GM19455 (cell line): ENCODE data around the gene TMA7.
A peak's percentile ranks its signal among the peaks of the same experiment; 100 is the strongest.
"Not testable (repeated sequence)": the region's sequence is repeated elsewhere in the genome, so short reads cannot be mapped to it uniquely, and the experiment has no call there.

Source experiments
- ATAC-seq: cut with Tn5 transposase; IDR thresholded peaks from one replicate; pipeline ENCODE4 v1.9.1; 2021; ENCODE audit not compliant: unreplicated experiment

The TMA7 gene

DNA sequence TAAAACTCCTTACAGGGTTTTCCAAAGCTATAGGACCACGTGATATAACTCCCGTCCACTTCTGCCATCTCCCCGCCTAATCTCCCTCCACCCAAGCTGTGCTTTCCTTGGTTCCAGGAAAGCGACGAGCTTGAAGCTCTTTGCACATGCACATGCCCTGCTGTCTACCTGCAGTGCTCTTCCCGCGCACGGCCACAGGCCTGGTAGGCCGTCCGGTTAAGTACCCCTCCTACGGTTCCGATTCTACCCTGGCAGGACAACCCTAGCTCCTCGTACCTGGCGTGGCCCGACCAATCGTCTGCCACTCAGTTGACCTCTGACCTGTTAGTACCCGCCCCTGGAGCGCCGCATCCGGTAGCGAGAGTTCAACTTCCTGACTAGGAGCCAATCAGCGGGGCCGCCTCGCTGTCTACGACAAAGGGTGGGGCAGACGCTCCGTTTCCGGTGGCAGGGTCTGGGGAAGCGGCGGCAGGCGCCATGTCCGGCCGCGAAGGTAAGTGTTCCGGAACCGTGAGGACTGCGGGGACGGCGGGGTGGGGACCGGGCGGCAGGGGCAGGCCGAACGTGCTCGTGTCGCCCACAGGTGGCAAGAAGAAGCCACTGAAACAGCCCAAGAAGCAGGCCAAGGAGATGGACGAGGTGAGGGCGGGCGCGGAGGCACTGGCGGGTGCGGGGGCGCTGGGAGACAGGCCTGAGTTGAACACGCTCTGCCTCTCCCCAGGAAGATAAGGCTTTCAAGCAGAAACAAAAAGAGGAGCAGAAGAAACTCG lies at the start of gene TMA7, which contains the start of gene CCDC51:
Gene TMA7 (plus strand): TSS at position 438 of the 770 bp plus-strand sequence. CDS start 40 bp downstream, at position 478.
Gene CCDC51 (minus strand): TSS at position 300 of the 770 bp plus-strand sequence. CDS start 4,991 bp downstream, outside the sequence.
- peak; percentile 92 for ATAC-seq

DNA sequence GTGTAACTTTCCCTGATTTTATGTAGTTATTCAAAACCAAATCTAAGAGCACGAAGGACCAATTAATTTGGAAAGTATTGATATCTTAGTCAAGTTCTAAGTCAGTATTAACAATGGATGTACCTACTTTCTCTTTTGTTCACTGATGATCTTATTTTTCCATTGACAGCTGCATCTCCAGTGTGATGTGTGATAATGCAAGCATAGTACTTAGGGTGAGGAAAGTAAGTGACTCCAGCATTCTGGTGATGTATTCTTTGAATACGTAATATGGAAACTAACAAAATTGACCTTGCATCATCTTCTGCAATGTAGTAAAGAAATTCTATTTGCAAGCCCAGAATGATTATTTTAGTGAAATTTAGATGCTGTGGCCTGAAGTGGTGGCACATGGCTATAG lies 45.7 kb upstream of the TMA7 start:
- ATAC-seq: no peak

DNA sequence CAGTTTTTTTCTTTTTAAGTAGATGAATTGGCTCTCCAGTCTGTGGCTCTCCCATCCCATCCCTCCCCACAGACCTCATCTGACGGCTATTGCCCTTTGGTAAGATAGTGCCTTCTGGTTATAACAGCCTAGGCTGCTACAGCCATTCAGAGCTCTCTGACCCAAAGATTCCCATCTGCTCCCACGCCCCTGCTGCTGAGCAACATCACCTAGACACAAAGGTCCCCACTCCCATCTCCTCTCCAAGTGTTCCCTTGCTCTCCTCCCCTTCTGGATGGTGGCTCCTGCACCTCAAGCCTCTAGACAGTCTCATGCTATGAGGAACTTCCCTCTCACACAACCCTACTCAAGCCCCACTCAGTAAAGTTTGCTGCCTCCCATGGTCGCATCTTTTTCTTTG lies 44.3 kb upstream of the TMA7 start:
- no peak for ATAC-seq

DNA sequence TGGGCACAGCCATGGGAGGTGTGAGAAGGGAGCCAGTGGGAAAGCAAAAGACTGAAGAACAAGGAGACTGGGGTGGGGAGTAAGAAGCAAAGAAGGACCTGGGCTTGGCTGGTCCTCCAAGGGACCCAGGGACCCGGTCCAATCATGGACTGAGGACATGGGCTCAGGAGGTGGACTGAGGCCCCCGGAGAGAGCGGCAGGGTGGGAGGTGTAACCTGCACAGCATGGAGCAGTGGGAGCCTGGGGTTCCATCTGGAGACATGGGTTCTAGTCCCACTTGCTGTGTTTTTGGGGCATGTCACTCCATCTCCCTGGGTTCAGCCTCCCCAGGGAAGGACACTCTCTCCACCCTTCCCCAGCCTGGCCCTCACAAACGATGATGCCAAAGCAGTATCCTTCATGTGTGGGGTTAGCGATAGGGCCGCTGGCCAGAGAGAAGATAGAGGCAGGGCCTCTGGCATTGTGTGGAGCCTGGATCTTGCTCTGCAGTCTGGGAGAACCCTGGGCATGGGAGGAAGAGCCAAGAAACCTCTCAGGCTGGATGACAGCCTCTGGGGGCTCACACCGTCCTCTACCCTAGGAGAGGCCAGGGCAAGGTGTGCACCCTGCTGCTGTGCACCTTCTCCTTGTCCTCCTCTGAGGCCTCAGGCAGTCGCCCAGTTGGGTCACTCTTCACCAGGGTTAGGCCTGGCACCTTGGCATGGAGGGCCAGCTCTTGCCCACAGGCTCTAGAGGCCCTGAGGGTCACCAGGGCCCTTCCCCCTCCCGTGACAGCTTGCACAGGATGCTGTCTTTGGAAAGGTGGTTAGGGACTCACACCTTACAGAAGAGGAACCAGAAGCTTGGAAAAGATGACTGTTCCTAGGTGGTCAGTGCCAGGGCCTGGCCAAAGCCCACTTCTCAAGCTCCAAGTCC lies 42.0 kb upstream of the TMA7 start:
- no peak for ATAC-seq

DNA sequence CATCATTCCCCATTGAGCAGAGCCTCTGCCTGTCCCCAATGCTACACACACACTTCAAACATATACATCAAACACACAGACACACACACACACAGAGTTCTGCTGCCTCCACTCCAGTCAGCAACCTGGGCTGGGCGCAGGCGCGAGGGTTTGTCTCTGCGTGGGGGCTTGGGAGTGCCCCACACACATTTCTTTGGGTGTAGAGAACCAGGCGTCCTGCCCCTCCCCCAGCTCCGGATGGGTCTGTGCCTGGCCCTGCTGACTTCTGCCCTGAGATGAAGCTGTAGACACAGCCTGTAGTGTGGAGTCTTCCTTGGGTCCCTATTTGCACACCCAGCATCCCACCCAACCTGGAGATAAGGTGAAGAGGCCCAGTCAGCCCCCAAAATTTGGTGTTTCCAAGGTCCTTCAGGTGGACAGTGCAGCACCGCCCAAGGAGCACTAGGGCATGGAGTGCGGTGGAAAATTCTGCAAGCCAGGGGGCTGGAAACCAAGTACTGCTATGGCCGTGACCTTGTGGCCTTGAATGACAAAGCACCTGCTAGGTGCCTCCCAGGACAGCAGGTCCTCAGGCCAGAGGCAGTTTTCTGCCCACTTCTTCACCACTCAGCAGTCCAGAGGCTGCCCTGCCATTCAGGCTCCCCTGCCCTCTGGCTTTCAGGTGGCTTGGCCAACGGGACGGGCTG lies 41.2 kb upstream of the TMA7 start:
- no peak for ATAC-seq

DNA sequence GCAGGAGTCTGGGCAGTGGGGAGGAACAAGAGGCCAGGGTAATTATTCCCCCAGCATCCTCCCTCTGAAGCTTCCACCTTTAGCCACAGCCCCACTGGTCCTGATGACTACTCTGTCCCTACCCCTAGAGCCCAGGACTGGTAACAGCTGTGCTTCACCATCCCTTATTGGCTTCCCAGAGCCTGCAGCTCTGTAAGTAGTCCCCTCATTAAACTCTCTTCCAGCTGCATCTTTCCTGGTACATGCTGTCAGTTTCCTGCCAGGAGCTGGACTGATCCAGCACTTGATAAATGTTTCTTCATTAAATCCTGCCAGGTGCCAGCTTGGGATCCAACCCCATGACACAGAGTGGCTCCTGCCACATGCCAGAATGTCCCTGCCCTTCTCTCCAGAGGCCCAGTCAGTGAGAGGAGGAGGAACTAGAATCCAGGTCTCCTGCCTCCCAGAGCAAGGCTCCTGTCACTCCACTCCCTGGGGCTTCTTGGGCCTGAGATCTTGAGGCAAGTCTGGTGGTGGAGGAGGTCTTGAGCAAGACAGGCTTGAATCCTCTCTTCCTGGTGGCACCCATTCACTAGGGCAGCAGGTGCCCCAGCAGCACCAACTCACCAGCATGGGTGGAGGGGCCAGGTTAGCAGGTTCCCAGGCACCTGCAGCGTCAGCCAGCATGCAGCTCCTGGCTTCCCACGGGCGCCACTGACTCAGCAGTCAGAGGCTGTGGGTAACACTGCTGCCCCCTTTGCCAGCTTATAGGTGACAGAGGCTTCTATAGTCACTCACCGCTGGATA lies 40.5 kb upstream of the TMA7 start:
- no peak for ATAC-seq

DNA sequence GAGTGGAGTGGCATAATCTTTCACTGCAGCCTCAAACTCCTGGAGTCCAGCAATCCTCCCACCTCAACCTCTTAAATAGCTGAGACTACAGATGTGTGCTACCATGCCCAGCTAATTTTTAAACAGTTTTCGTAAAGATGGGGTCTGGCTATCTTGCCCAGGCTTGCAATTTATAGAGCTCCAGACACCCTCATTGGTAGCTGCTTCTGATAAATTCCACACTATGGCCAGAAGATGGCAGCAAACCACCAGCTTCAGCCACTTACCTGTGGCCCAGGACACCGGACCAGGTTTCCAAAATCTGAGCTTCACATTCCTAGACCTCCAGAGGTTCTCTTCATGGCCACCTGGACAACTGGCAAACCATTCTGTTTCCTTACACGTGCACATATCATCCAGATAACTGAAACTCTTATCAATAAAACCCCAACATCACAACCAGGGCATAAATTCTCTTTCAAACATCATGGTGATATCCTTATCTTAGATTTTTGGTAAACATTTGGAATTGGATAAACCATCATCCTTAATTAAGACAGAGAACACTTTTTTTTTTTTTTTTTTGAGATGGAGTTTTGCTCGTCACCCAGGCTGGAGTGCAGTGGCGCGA lies 39.1 kb upstream of the TMA7 start:
- no peak for ATAC-seq

DNA sequence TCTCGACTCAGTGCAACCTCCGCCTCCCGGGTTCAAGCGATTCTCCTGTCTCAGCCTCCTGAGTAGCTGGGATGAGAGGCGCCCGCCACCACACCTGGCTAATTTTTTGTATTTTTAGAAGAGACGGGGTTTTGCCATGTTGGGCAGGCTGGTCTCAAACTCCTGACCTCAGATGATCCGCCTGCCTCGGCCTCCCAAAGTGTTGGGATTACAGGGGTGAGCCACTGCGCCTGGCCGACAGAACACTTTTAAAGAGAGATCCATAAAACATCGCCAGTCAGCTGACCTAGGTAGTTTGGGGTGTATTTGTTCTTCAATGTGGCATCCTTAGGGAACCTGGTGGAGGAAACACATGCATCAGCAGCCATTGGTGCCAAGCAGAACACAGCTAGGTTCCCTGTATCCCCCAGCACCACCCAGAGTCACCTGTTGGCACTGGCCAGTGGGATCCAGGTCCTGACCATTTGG lies 38.6 kb upstream of the TMA7 start:
- ATAC-seq: not testable (repeated sequence)

DNA sequence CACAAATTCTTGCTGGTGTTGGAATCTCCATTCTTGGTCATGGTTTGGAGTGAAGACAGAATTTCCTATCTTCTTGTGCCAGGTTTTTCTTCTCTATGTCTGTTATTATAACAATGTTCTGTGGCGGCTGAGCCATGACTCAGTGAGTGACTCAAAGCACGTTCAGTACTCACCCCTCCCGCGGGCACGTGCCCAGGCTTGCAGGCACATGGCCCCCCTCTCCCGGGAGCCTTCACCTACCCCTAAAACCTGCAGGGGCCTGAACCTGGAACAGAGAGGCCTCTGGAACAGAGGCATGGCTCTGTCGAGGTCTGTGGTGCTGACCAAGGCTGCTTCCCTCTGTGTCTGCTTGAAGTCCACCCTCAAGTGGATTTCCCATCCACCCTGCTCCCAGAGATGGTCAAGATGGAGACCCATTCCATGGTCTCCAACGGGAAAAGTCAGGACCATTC lies 37.8 kb upstream of the TMA7 start:
- no peak for ATAC-seq

DNA sequence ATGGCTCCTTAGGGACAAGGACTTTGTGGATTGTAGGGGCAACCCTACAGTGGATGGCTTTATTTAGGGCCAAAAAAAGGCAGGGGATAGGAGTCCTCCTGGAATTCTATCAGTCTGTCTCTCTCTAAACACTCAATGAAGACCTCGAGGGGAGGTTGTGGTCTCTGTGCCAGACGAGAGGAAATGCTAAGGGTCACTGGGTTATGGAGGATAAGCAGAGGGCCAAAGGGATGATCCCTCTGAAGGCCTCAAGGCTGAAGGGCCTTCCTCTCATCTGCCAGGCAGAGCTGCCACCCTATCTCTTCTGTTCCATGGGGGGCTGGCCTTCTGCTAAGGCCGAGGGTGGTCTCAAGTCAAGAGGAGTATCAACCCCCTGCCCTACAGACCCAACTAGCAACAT lies 37.1 kb upstream of the TMA7 start:
- no peak for ATAC-seq

DNA sequence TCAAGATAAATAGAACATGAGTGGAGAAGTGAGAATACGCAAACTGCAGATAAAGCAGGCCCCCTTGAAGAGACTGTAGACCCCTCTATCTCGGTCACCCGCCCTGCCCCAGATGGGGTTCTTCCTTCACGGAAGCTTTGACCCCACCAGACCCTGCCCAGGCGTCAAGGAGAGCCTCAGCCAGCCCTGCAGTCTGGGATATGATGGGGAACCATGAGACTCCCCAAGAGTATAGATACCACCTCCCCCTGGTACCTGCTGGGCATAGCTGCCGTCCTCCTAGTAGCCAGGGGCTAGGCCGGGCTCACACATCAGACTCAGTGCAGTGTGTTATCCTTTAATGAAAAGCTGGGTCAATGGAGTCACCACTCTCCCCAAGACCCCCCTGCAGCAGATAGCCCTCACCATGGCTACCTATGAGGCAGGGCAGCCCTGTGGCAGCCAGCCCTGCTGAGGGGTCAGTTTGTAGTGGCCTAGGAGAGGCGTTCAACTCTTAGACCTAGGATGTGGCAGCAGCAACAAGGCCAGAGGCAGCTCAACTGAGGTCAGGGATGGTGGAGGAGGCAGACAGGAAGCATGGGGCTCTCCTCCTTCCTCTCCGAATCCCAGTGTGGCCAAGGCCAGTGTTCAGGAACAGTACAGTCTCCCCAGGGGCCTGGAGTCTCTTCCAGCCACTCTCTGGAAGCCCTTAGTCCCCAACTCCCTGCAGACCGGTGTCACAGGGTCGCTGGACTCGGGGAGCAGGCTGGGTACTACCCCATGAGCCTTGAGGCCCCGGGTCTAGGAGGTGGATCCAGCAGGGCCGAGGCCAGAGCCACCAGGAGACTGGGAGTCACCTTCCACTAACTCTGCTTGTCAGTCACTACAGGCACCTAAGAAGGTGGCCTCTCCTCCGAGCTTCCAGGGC lies 36.3 kb upstream of the TMA7 start:
- no peak for ATAC-seq

DNA sequence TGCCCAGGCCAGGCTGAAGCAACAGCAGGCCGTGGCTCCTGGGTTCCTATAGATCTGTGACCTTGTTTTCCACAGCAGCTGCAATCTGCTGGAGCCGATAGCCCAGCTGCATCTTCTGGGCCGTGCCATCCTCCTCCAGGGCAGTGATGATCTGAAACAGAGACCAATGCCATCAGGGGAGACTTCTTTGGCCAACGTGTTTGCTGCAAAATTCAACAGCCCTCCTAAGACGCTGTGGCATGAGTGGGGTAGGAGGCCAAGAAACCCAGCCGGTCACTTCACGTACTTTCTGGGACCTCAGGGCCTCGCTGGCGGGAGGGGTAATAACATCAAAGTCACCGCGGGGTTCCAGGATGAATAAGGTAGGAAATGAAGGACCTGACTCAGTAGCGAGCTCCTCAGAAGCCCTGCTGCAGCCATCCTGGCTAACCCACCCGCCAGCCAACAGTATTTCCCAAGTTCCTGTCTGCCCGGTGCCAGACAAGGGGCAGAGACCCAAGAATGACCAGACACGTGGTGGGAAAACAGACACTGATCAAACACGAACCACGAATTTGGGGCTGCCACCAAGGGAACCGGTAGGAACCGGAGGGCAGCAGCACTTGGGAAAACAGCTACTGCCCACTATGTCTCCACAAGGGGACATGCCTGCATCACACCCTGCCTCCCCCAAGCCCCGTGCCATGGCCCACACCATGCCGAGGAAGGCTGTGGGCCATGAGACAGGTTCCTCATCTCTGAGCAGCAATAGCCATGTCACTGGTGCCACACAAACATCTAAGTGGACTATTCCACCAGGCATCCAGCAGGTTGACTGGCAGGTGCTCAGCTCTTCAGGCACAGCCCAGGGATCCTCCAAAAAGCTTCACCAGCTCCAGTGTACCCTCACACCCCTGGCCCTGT lies 35.4 kb upstream of the TMA7 start:
- ATAC-seq: no peak

DNA sequence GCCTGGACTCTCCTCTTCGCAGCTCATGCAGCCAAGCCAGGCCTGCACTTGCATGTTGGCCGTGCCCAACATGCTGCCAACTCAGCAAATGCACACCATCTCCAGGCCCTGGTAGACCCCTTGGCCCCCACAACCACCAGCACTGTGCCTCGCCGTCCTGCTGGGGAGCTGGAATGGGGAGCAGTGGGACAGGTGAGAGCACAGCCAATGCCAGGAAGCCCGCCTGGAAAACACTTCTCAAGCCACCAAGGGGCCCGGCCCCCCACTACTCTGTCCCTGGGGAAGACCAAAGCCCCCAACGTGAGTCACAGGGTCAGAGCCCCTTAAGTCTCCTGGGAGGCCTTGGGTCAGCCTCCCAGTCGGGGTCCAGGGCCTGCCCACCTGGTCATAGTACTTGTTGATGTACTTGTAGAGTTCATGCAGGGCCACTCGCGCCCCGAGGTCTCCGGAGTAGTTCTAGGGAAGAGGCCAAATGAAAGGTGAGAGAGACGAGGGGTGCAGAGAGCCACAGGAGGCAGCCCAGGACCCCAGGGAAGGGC lies 34.6 kb upstream of the TMA7 start:
- no peak for ATAC-seq

DNA sequence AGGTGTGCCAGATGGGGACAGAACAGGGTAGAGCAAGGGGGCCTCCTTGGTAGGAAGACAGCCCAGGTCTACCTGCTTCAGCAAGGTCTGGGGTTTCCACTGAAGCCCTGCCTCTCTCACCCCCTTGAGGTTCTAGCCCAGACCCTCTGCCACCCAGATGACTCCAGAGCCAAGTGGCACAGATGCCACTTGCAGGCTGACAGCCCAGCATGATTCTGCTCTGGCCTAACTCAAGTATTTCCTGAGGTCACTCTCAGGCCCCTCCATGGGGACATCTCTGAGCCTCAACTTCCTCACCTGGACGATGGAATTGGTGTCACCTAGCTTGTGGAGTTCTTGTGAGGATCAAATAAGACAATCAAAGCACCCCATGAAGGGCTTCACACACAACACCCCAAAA lies 34.1 kb upstream of the TMA7 start:
- no peak for ATAC-seq

DNA sequence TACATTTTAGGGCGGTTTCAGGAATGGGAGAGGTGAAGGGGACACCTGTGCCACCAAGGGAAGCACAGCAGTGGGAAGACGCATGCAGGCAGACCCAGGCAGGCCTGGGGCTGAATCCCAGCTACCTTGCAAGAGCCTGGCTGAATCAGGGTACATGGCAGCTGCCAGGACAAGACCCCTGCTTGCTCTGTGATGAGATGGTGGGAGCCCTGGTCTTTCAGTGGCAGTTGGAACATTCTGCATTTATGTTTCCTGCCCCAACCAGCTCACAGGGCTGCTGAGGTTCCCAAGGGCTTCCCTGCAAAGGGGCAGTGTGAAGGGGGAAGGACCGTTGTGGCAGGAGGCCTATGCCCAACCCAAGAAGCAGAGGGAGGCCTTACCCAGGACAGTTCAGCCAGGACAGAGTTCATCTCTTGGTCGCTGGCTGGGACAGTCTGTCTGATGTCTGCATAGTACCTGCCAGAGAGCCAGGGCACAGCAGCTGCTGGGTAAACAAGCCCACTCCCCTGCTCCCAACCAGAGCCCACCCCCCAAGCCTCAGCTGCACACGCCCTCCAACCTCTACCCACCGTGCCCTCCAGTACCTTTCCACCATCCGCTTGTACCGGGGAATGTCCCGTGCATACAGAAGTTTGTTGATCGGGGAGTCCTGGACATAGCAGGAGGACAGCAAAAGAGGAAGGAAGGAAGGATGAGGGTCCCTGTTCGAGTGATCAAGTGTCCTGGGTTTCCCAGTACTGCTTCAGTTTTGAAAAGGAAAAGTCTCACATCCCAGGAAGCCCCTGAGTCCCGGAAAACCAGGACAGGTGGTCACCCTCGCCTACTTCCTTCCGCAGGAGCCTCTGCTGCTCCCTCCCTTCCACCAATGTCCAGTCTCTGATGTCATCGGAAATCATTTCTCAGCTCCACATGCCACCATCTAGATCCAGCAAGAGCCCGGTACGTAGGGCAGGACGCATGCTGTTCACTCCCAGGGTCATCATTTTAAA lies 33.3 kb upstream of the TMA7 start:
- no peak for ATAC-seq

DNA sequence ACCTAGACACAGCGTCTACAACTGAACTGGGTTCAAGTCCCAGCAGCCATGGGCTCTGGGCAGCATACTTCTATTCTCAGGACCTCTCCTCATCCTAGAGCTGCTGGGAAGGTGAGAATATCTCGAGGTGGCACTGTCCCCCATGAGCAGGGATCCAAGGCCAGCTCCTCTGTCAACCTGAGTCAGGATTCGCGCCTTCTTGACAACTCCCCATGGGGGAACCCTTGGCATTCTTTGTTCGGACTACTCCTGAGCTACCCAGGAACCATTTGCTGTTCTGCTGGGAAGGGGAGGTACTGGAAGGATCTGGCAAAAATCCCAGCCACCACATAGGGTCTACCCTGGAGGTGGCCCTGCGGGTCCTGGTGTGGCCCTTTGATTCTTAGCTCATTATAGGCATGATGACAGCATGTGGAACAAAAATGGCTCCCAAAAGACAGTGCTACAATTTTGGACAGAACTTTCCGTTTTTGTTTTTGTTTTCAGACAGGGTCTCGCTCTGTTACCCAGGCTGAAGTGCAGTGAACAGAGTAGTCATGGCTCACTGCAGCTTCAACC lies 32.4 kb upstream of the TMA7 start:
- ATAC-seq: no peak
